GM23338 (cell line): ENCODE data around the gene ITIH5. TPM values are rescaled to one million over a fixed set of nuclear protein-coding genes. Genes with fewer than 3 reads are reported as not detected.

Source experiments
- ATAC-seq: fragments of 200-7000 bp; cut with Tn5 transposase; 3 replicates; pipeline ENCODE4 v1.9.1; 2020
- DNase-seq: peaks from one replicate; pipeline ENCODE4 v3.0.0-alpha.2; 2015; ENCODE audit warnings: low spot score
- H2AFZ ChIP-seq: fragments of 200-600 bp; sonication (generic); 2 replicates; pipeline ENCODE4 v1.8.0; 2016; ENCODE audit warnings: antibody characterized with exemption, mild to moderate bottlenecking, moderate library complexity
- H3F3A ChIP-seq: fragments of 200-600 bp; sonication (generic); replicated peaks from 2 replicates; pipeline ENCODE4 v1.8.0; 2017; ENCODE audit warnings: antibody characterized with exemption, mixed run types, low read depth
- H3K27ac ChIP-seq: fragments of 200-600 bp; sonication (generic); 2 replicates; pipeline ENCODE4 v1.6.1; 2016; ENCODE audit warnings: low read depth
- H3K27me3 ChIP-seq: fragments of 200-600 bp; sonication (generic); 2 replicates; pipeline ENCODE4 v1.8.0; 2016; ENCODE audit warnings: mild to moderate bottlenecking, mixed run types, moderate library complexity; ENCODE audit not compliant: insufficient read depth
- H3K36me3 ChIP-seq: fragments of 200-600 bp; sonication (generic); 2 replicates; pipeline ENCODE4 v1.8.0; 2016; ENCODE audit warnings: mild to moderate bottlenecking; ENCODE audit not compliant: insufficient read depth
- H3K4me1 ChIP-seq: fragments of 200-600 bp; sonication (generic); 2 replicates; pipeline ENCODE4 v1.8.0; 2016; ENCODE audit warnings: mild to moderate bottlenecking, moderate library complexity; ENCODE audit not compliant: insufficient read depth
- H3K4me2 ChIP-seq: fragments of 200-600 bp; sonication (generic); 2 replicates; pipeline ENCODE4 v1.7.1; 2017; ENCODE audit warnings: mixed run types
- H3K4me3 ChIP-seq: fragments of 200-600 bp; sonication (generic); 2 replicates; pipeline ENCODE4 v1.6.1; 2016; ENCODE audit warnings: mixed run types
- H3K79me2 ChIP-seq: fragments of 200-600 bp; sonication (generic); replicated peaks from 2 replicates; pipeline ENCODE4 v1.8.0; 2017; ENCODE audit warnings: mild to moderate bottlenecking; ENCODE audit not compliant: insufficient read depth
- H3K9me2 ChIP-seq: fragments of 200-600 bp; sonication (generic); 2 replicates; pipeline ENCODE4 v1.8.0; 2017; ENCODE audit not compliant: insufficient read depth
- H4K20me1 ChIP-seq: fragments of 200-600 bp; sonication (generic); replicated peaks from 2 replicates; pipeline ENCODE4 v1.8.0; 2017; ENCODE audit warnings: mild to moderate bottlenecking; ENCODE audit not compliant: insufficient read depth
- H3K27ac Mint-ChIP-seq: 2 replicates; pipeline ENCODE4 v1.8.0; 2020; ENCODE audit warnings: inconsistent platforms, mild to moderate bottlenecking, moderate library complexity, mixed read lengths
- H3K27me3 Mint-ChIP-seq: 3 replicates; pipeline ENCODE4 v1.8.0; 2022; ENCODE audit warnings: low read depth, mild to moderate bottlenecking, moderate library complexity, mixed read lengths, inconsistent platforms; ENCODE audit not compliant: insufficient read depth, poor library complexity
- H3K36me3 Mint-ChIP-seq: 3 replicates; pipeline ENCODE4 v1.8.0; 2021; ENCODE audit warnings: low read depth, mild to moderate bottlenecking, inconsistent platforms, moderate library complexity, mixed read lengths
- H3K4me1 Mint-ChIP-seq: 3 replicates; pipeline ENCODE4 v1.8.0; 2020; ENCODE audit warnings: mild to moderate bottlenecking, inconsistent platforms, mixed read lengths
- H3K4me3 Mint-ChIP-seq: 3 replicates; pipeline ENCODE4 v1.8.0; 2021; ENCODE audit warnings: moderate library complexity, mild to moderate bottlenecking, inconsistent platforms, mixed read lengths
- H3K9me3 Mint-ChIP-seq: 3 replicates; pipeline ENCODE4 v1.8.0; 2020; ENCODE audit warnings: moderate library complexity, mild to moderate bottlenecking, inconsistent platforms, mixed read lengths
- CREB1 ChIP-seq: fragments of 250-450 bp; sonication (Bioruptor Pico); IDR thresholded peaks from 2 replicates; pipeline ENCODE4 v1.5.0; 2020; ENCODE audit warnings: low read depth, mild to moderate bottlenecking, moderate library complexity
- CTCF ChIP-seq, 2 experiments: fragments of 200-600 bp in 1 of 2; sonication (generic) in 1 of 2; conservative IDR thresholded peaks; 2 replicates each; pipeline versions ENCODE4 v1.5.1 to v1.6.1; 2016 to 2017; ENCODE audit warnings: antibody characterized with exemption in 2 of 2, low read depth in 2 of 2, mild to moderate bottlenecking in 2 of 2, moderate library complexity in 1 of 2
- ETS1 ChIP-seq: IDR thresholded peaks from 2 replicates; pipeline ENCODE4 v1.6.1; 2016; ENCODE audit warnings: antibody characterized with exemption
- EZH2 ChIP-seq: fragments of 200-600 bp; sonication (generic); IDR thresholded peaks from one replicate; pipeline ENCODE4 v1.8.0; 2017; ENCODE audit warnings: antibody characterized with exemption, mild to moderate bottlenecking, low read depth; ENCODE audit not compliant: unreplicated experiment
- EZH2phosphoT487 ChIP-seq: fragments of 200-600 bp; sonication (generic); IDR thresholded peaks from one replicate; pipeline ENCODE4 v1.8.1; 2018; ENCODE audit warnings: antibody characterized with exemption; ENCODE audit not compliant: unreplicated experiment
- JUNB ChIP-seq: IDR thresholded peaks from one replicate; pipeline ENCODE4 v1.6.1; 2016; ENCODE audit warnings: antibody characterized with exemption; ENCODE audit not compliant: unreplicated experiment
- NANOG ChIP-seq: IDR thresholded peaks from 2 replicates; pipeline ENCODE4 v1.6.1; 2016; ENCODE audit warnings: antibody characterized with exemption, borderline replicate concordance
- POLR2AphosphoS5 ChIP-seq: IDR thresholded peaks from 2 replicates; pipeline ENCODE4 v1.6.1; 2016; ENCODE audit warnings: antibody characterized with exemption, low read depth
- REST ChIP-seq: IDR thresholded peaks from one replicate; pipeline ENCODE4 v1.6.1; 2018; ENCODE audit warnings: antibody characterized with exemption; ENCODE audit not compliant: unreplicated experiment
- STAT1 ChIP-seq: IDR thresholded peaks from one replicate; pipeline ENCODE4 v1.6.1; 2016; ENCODE audit warnings: antibody characterized with exemption; ENCODE audit not compliant: unreplicated experiment
- ZNF114 ChIP-seq: fragments of 250-450 bp; sonication (Bioruptor Pico); IDR thresholded peaks from 2 replicates; pipeline ENCODE4 v1.5.0; 2020; ENCODE audit warnings: mild to moderate bottlenecking, moderate library complexity
- ZNF331 ChIP-seq: fragments of 250-450 bp; sonication (Bioruptor Pico); IDR thresholded peaks from 2 replicates; pipeline ENCODE4 v1.5.0; 2020; ENCODE audit warnings: low read depth, mild to moderate bottlenecking, moderate library complexity
- ZNF462 ChIP-seq: fragments of 250-450 bp; sonication (Bioruptor Pico); IDR thresholded peaks from 2 replicates; pipeline ENCODE4 v1.5.0; 2020; ENCODE audit warnings: mild to moderate bottlenecking, moderate library complexity
- polyA plus RNA-seq: library from polyadenylated mRNA; unstranded; fragments of >200 nt; fragmentation: Nextera tagmentation; extraction: Ambion mirVana; gene quantifications from 2 replicates; pipeline ENCODE4 v1.2.1, GENCODE V29; 2016
- total RNA-seq: library from RNA; depleted of rRNA; stranded (reverse); fragments of >200 nt; shearing (Covaris generic); gene quantifications from 2 replicates; pipeline ENCODE4 v1.2.3, GENCODE V29; 2014

ITIH5 gene
- total and polyA plus RNA-seq, 2 experiments from 2014 or later = 0.99 to 2.2 TPM

- H3K27ac ChIP-seq = no peak overlapping the region
- H3F3A ChIP-seq = peaks cover 6% of the 10 kb centered on the region; the same call in 1 of the 2 replicates
- no peak overlapping the region for H3K4me3 ChIP-seq
- H3K9me2 ChIP-seq = no peaks in the 10 kb centered on the region
- Mint-ChIP-seq H3K4me3 (no peak overlapping the region), H3K27ac (no peak overlapping the region), H3K27me3 (peaks cover 7% of the 10 kb centered on the region), H3K9me3 (no peaks in the 10 kb centered on the region), H3K36me3 (no peaks in the 10 kb centered on the region), H3K4me1 (peaks cover 16% of the 10 kb centered on the region)
- DNase-seq (no peak), ATAC-seq (no peak)
- no peaks in the 10 kb centered on the region for H3K27me3 ChIP-seq
- no peaks in the 10 kb centered on the region for H3K79me2 ChIP-seq
- H4K20me1 ChIP-seq = no peaks in the 10 kb centered on the region
- no peaks in the 10 kb centered on the region for H3K36me3 ChIP-seq
- H2AFZ ChIP-seq = no peak overlapping the region
- H3K4me1 ChIP-seq = peaks cover 4% of the 10 kb centered on the region
- no peak overlapping the region for H3K4me2 ChIP-seq
- TF ChIP-seq EZH2 (no peak), POLR2AphosphoS5 (no peak), CREB1 (CRISPR knock-in tag) (no peak), STAT1 (no peak), JUNB (no peak), EZH2phosphoT487 (no peak), ZNF462 (no peak), ETS1 (no peak), REST (no peak), CTCF (conservative IDR thresholded peaks at IDR 0.05; ENCODE audit: low read depth in 2 of 2) (no peak), ZNF114 (CRISPR knock-in tag) (no peak), NANOG (no peak), ZNF331 (CRISPR knock-in tag) (no peak)
Observed at GRCh38 chr10:7672341-7673134, 5.8 kb upstream of the ITIH5 start.
